A673 (cell line): ENCODE data around the gene SH3D21. TPM values are rescaled to one million over a fixed set of nuclear protein-coding genes. Genes with fewer than 3 reads are reported as not detected.

Source experiments
- BruUV-seq: library from RNA; stranded (reverse); fragments of 400-500 nt; replicated peaks from 2 replicates; lab custom pipeline; 2021; lab: Mats Ljungman, UMichigan
- CTCF ChIA-PET: fragments of 300-600 bp; sonication (Branson Sonifier 250); formaldehyde crosslinking; loops from one replicate; lab custom pipeline; 2022; ENCODE audit warnings: antibody characterized with exemption; lab: Charles Lee
- POLR2A ChIA-PET: fragments of 300-600 bp; sonication (Branson Sonifier 250); formaldehyde crosslinking; loops from one replicate; lab custom pipeline; 2022; ENCODE audit warnings: antibody characterized with exemption; ENCODE audit not compliant: low non-redundant PET; lab: Charles Lee
- DNase-seq: peaks from one replicate; pipeline ENCODE4 v3.0.0-alpha.2; 2015; ENCODE audit warnings: low spot score
- H3K27ac ChIP-seq: fragments of 200-600 bp; sonication (generic); 2 replicates; pipeline ENCODE4 v1.5.1; 2016; ENCODE audit warnings: mixed run types, low read depth, mild to moderate bottlenecking, mixed read lengths, antibody characterized with exemption, low read length; ENCODE audit not compliant: poor library complexity, severe bottlenecking
- H3K27me3 ChIP-seq: fragments of 200-600 bp; sonication (generic); replicated peaks from 2 replicates; pipeline ENCODE4 v1.6.1; 2017; ENCODE audit warnings: mixed run types, low read depth, mild to moderate bottlenecking, mixed read lengths, antibody characterized with exemption, low read length; ENCODE audit not compliant: insufficient read depth, poor library complexity
- H3K36me3 ChIP-seq: fragments of 200-600 bp; sonication (generic); 2 replicates; pipeline ENCODE4 v1.6.1; 2016; ENCODE audit warnings: mixed run types, mild to moderate bottlenecking, mixed read lengths, antibody characterized with exemption, low read length; ENCODE audit not compliant: insufficient read depth, poor library complexity, severe bottlenecking
- H3K4me1 ChIP-seq: fragments of 200-600 bp; sonication (generic); 2 replicates; pipeline ENCODE4 v1.6.1; 2017; ENCODE audit warnings: mixed run types, mild to moderate bottlenecking, mixed read lengths, antibody characterized with exemption, low read length; ENCODE audit not compliant: insufficient read depth, poor library complexity, severe bottlenecking
- H3K4me3 ChIP-seq: fragments of 200-600 bp; sonication (generic); 2 replicates; pipeline ENCODE4 v1.5.1; 2016; ENCODE audit warnings: low read depth, mixed run types, mild to moderate bottlenecking, mixed read lengths, low read length; ENCODE audit not compliant: poor library complexity, severe bottlenecking
- H3K9me3 ChIP-seq: fragments of 200-600 bp; sonication (generic); 2 replicates; pipeline ENCODE4 v1.6.1; 2016; ENCODE audit warnings: mixed run types, low read depth, mild to moderate bottlenecking, mixed read lengths, antibody characterized with exemption, low read length; ENCODE audit not compliant: poor library complexity, severe bottlenecking
- EZH2 ChIP-seq: fragments of 200-600 bp; sonication (generic); IDR thresholded peaks from 2 replicates; pipeline ENCODE4 v1.6.1; 2017; ENCODE audit warnings: borderline replicate concordance, low read depth, mild to moderate bottlenecking, mixed read lengths, antibody characterized with exemption, low read length; ENCODE audit not compliant: poor library complexity, severe bottlenecking
- intact Hi-C: fragments of 100-400 bp; cut with micrococcal nuclease; formaldehyde crosslinking; loops from one replicate; pipeline ENCODE4 v1.10.0; 2022; ENCODE audit not compliant: unreplicated experiment
- total RNA-seq: library from RNA; stranded (reverse); gene quantifications from 2 replicates; pipeline ENCODE4 v1.2.3, GENCODE V29; 2021
- TF ChIP-seq, protein P1 (sequence below): fragments of 300-800, 200-600 bp; sonication (generic); conservative IDR thresholded peaks from 2 replicates; pipeline ENCODE4 v1.5.1; 2017; ENCODE audit warnings: low read depth, mild to moderate bottlenecking, antibody characterized with exemption, low read length, moderate library complexity, mixed read lengths

Gene SH3D21
- total RNA-seq, 1 experiment from 2014 or later = 2.9 TPM

DNA sequence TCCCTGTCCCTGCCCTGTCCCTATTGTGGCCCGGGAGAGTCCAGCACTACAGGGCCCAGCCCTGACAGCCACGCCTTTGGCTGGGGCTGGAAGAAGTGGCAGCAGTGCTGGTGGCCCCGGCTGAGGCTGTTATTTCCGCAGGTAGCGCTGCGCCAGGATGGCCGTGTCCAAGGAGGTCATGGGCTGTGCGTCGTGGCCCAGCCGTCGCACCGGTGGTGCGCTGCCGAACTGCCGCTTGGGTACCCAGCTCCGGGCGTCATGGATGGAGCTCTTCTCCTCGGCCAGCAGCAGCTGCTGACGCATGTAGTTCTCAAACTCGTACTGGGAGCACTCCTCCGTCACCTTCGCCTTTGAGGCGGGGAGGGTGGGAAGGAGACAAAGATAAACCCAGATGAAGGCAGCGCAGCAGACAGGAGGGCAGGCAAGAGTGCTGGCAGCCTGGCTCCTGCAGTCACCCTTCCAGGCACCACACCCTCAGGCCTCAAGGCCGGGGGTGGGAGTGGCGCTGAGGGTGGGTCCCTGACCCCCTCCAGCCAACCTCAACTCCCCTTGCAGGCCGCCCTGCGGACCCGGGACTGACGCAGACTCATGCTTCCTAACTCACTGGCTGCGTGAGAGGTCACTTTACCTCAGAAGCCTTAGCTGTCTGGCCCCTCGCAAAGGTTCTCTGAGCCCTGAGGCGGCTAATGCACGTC is 35.6 kb downstream of the SH3D21 start:
- Histone ChIP-seq H3K36me3 (peaks cover 30% of the 10 kb centered on the region), H3K4me3 (no peak overlapping the region), H3K9me3 (no peaks in the 10 kb centered on the region), H3K27ac (no peak overlapping the region), H3K4me1 (no peaks in the 10 kb centered on the region), H3K27me3 (no peaks in the 10 kb centered on the region)
- ChIA-PET CTCF (interaction anchor here (0.6 kb wide), 1 partner anchor 27 kb away, joined by 3 read pairs; no protein-coding TSS in a partner anchor), POLR2A (interaction anchor here (0.6 kb wide), 1 partner anchor 45 kb away, joined by 3 read pairs; no protein-coding TSS in a partner anchor)
- intact Hi-C loops = loop anchor here (2.0 kb wide), 1 partner anchor 79 kb away; no protein-coding TSS in a partner anchor
- DNase-seq = no peak
- no TSS peak for BruUV-seq
- no peak for TF ChIP-seq EZH2
- TF ChIP-seq, protein P1, sequence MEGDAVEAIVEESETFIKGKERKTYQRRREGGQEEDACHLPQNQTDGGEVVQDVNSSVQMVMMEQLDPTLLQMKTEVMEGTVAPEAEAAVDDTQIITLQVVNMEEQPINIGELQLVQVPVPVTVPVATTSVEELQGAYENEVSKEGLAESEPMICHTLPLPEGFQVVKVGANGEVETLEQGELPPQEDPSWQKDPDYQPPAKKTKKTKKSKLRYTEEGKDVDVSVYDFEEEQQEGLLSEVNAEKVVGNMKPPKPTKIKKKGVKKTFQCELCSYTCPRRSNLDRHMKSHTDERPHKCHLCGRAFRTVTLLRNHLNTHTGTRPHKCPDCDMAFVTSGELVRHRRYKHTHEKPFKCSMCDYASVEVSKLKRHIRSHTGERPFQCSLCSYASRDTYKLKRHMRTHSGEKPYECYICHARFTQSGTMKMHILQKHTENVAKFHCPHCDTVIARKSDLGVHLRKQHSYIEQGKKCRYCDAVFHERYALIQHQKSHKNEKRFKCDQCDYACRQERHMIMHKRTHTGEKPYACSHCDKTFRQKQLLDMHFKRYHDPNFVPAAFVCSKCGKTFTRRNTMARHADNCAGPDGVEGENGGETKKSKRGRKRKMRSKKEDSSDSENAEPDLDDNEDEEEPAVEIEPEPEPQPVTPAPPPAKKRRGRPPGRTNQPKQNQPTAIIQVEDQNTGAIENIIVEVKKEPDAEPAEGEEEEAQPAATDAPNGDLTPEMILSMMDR = no peak

- POLR2A ChIA-PET = interaction anchor here (0.6 kb wide), 1 partner anchor 44 kb away, joined by 3 read pairs; no protein-coding TSS in a partner anchor
- Histone ChIP-seq H3K9me3 (no peaks in the 10 kb centered on the region), H3K27me3 (no peaks in the 10 kb centered on the region), H3K36me3 (peaks cover 36% of the 10 kb centered on the region), H3K4me3 (no peak overlapping the region), H3K27ac (no peak overlapping the region), H3K4me1 (no peaks in the 10 kb centered on the region)
- no peak for TF ChIP-seq EZH2
- TF ChIP-seq, protein P1 = peak; percentile 51
- CTCF ChIA-PET = interaction anchor here (0.6 kb wide), 1 partner anchor 26 kb away, joined by 3 read pairs; no protein-coding TSS in a partner anchor
- no peak for DNase-seq
- intact Hi-C loops = loop anchor here (2.0 kb wide), 1 partner anchor 78 kb away; no protein-coding TSS in a partner anchor
- no TSS peak for BruUV-seq
Observed at GRCh38 chr1:36342426-36343185, 36.4 kb downstream of the SH3D21 start.

GRCh38 chr1:36343651-36344394 is 37.7 kb downstream of the SH3D21 start:
- no peak overlapping the region for H3K4me3 ChIP-seq
- no peak overlapping the region for H3K27ac ChIP-seq
- intact Hi-C loops = loop anchor here (2.0 kb wide), 1 partner anchor 77 kb away; no protein-coding TSS in a partner anchor
- TF ChIP-seq, protein P1 = no peak
- no peak for TF ChIP-seq EZH2
- no TSS peak for BruUV-seq
- peaks cover 47% of the 10 kb centered on the region for H3K36me3 ChIP-seq
- no peak for DNase-seq
- H3K27me3 ChIP-seq = no peaks in the 10 kb centered on the region
- no peaks in the 10 kb centered on the region for H3K4me1 ChIP-seq
- H3K9me3 ChIP-seq = no peaks in the 10 kb centered on the region
- ChIA-PET POLR2A (no interaction called here), CTCF (no interaction called here)
